Kidney epithelial cell (primary cell): ENCODE measurements around the gene EFS. TPM values are rescaled to one million over a fixed set of nuclear protein-coding genes. Genes with fewer than 3 reads are reported as not detected.
"Not testable (repeated sequence)": the region's sequence is repeated elsewhere in the genome, so short reads cannot be mapped to it uniquely, and the experiment has no call there.

Experiments used
- DNase-seq: peaks from one replicate; pipeline ENCODE4 v3.0.0-alpha.2; 2010; ENCODE audit warnings: low read depth
- H3K27me3 ChIP-seq: 2 replicates; pipeline ENCODE4 v1.6.0; 2011; ENCODE audit warnings: low read length; ENCODE audit not compliant: control insufficient read depth, insufficient read depth
- H3K36me3 ChIP-seq: 2 replicates; pipeline ENCODE4 v1.5.1; 2011; ENCODE audit warnings: low read length; ENCODE audit not compliant: control insufficient read depth, insufficient read depth
- H3K4me3 ChIP-seq: 2 replicates; pipeline ENCODE4 v1.5.1; 2011; ENCODE audit warnings: low read depth, mild to moderate bottlenecking, control low read depth, low read length
- total RNA-seq: library from RNA; depleted of rRNA; stranded (reverse); fragments of >200 nt; gene quantifications from 2 replicates; pipeline ENCODE4 v1.2.3, GENCODE V29; 2015
- TF ChIP-seq, protein P1 (sequence below): IDR thresholded peaks from 2 replicates; pipeline ENCODE4 v1.5.1; 2011; ENCODE audit warnings: mild to moderate bottlenecking, moderate library complexity, low read length, control low read depth, inconsistent platforms; ENCODE audit not compliant: insufficient read depth, poor library complexity, severe bottlenecking

Gene EFS
- total RNA-seq, 1 donor from 2014 or later, result 10.8 TPM

DNA sequence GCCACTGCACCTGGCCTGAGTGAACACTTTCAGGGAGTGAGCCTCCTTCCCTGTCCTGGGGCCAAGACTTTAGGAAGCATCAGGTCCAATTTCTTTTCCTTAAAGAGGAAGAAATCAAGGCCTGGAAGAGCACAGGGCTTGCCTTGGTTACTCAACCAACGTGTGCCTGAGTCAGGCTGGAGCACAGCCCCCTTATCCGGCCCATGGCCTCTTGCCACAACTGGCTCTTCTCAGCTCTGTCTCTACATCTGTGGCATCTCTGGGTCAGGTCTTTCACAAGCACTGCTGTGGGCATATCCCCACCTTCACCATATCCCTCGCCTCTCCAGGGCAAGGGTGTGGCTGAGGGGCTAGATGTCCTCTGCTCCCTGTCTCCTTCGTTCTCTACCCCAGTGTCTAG lies 36.3 kb upstream of the EFS start:
- no peak for DNase-seq
- TF ChIP-seq, protein P1, sequence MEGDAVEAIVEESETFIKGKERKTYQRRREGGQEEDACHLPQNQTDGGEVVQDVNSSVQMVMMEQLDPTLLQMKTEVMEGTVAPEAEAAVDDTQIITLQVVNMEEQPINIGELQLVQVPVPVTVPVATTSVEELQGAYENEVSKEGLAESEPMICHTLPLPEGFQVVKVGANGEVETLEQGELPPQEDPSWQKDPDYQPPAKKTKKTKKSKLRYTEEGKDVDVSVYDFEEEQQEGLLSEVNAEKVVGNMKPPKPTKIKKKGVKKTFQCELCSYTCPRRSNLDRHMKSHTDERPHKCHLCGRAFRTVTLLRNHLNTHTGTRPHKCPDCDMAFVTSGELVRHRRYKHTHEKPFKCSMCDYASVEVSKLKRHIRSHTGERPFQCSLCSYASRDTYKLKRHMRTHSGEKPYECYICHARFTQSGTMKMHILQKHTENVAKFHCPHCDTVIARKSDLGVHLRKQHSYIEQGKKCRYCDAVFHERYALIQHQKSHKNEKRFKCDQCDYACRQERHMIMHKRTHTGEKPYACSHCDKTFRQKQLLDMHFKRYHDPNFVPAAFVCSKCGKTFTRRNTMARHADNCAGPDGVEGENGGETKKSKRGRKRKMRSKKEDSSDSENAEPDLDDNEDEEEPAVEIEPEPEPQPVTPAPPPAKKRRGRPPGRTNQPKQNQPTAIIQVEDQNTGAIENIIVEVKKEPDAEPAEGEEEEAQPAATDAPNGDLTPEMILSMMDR, result no peak
- Histone ChIP-seq H3K27me3 (peaks cover 8% of the 10 kb centered on the region), H3K36me3 (no peaks in the 10 kb centered on the region), H3K4me3 (no peak overlapping the region)

DNA sequence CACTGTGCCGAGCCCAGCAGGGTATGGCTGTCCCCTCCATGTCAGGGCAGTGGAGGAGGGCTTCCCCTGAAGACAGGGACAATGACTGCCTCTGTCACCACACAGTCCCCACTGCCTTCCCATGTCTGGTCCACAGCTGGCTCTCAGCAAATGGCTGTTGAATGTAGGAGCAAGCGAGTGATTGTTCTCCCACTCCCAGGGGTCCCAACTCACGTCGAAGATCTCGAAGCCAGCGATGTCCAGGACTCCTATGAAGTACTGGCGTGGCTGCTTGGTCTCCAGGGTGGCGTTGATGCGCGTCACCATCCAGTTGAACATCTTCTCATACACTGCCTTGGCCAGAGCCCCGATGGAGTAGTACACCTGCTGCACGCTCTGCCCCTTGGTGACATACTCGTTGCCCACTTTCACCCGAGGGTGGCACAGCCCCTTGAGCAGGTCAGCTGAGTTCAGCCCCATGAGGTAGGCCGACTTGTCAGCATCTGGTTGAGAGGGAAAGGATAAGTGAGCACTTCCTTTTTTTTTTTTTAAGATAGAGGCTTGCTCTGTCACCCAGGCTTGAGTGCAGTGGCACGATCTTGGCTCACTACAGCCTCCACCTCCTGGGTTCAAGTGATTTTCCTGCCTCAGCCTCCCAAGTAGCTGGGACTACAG lies 35.7 kb upstream of the EFS start:
- not testable (repeated sequence) for H3K4me3 ChIP-seq, DNase-seq, H3K27me3 ChIP-seq, H3K36me3 ChIP-seq

DNA sequence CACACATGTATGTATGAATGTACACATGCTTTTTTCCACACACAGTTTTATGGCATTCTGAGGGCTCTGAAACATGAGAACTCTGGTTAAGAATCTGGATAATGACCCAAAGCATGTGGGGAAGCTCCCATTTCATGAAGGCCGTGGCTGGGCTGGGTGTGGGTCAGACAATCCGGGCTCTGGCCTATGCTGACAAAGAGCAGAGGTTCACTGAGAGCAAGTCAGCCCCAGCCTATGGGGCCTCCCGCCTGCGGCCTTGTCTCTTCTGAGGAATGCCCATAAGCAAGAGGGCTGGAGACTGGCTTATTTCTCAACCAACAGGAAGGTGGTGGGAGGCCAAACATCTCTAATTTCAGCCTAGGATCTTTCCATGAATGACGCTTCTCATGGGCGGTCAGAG lies 34.6 kb upstream of the EFS start:
- Histone ChIP-seq H3K36me3 (no peaks in the 10 kb centered on the region), H3K4me3 (no peak overlapping the region), H3K27me3 (peaks cover 4% of the 10 kb centered on the region)
- TF ChIP-seq, protein P1, result no peak
- DNase-seq, result no peak

DNA sequence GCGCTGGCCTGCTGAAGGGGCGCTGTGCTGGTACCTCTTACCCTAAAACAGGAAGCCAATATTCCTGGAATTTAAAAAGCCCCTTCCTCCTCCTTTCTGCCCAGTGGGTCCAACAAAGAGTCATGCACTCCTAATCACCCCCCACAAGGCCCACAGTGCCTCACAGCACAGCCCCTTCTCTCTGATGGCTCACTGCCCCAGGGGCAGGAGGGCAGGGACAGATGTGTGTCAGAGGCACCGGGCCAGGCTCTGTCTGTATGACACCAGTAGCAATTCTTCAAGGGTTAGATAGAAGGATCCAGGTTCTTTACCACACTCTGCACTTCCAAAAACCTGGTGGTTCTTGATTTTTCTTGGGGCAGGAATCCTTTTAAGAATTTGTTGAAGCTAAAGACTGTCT lies 34.2 kb upstream of the EFS start:
- Histone ChIP-seq H3K4me3 (no peak overlapping the region), H3K27me3 (peaks cover 4% of the 10 kb centered on the region), H3K36me3 (no peaks in the 10 kb centered on the region)
- DNase-seq, result no peak
- TF ChIP-seq, protein P1, result no peak

DNA sequence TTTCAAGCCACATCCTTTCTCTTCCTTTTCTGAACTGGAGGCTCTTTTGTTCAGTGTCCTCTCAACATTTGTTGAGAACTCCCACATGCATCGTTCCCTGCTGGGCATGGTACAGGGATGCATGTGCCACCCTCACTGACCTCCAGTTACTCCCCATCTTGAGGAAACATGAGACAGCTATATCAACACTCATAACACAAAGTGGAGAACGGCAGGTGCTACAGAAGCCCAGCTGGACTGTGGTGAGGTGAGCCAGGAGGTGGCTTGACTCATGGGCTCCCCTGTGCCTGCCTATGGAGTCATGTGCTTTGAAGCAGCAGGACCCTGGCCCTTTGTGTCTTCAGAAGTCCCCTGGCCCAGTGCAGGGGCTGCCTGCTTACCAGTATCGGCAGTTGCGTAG lies 33.4 kb upstream of the EFS start:
- TF ChIP-seq, protein P1, result no peak
- Histone ChIP-seq H3K27me3 (peaks cover 4% of the 10 kb centered on the region), H3K4me3 (no peak overlapping the region), H3K36me3 (no peaks in the 10 kb centered on the region)
- no peak for DNase-seq

DNA sequence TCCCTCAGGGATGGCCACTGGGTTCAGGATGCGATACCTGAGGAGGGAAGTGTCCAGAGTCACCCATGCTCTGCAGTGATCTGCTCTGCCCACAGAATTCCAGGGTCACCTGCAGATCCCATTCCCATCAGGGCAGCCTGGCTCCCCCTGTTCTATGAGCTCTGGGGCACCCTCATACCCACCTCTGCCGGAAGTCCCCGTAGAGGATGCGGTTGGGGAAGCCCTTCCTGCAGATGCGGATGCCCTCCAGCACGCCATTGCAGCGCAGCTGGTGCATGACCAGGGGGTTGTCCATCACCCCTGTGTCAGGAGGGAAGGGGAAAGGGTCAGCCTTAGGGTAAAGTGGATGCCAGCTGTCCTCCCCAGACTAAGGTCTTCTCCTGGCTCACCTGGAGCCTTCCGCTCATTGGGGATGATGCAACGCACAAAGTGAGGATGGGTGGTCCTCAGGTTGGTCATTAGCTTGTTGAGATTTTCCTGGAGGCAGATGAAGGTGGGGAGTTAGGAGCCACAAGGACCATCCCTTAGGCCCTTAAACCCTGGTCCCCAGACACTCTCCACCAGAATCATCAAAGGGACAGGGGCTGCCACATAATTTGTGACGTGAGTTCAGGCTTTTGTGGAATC lies 31.9 kb upstream of the EFS start:
- H3K36me3 ChIP-seq, result no peaks in the 10 kb centered on the region
- peaks cover 2% of the 10 kb centered on the region for H3K27me3 ChIP-seq
- DNase-seq, result no peak
- TF ChIP-seq, protein P1, result no peak
- H3K4me3 ChIP-seq, result no peak overlapping the region
